SKM-1 treated with dmso at 0.1 percent for 144 hours (cell line): Measurements from ENCODE around the gene LRMDA.

ENCODE experiments used
- DNase-seq: peaks from one replicate; lab custom pipeline; 2025; ENCODE audit not compliant: unreplicated experiment; lab: John Stamatoyannopoulos, UW

Gene LRMDA

GRCh38 chr10:75431180-75432111 is at the start of gene LRMDA:
Gene LRMDA (plus strand): TSS chr10:75431624.
- peak; percentile 73 for DNase-seq

- no peak for DNase-seq
Observed at GRCh38 chr10:75386128-75386527, 45.3 kb upstream of the LRMDA start.

GRCh38 chr10:75388082-75388481 is 43.3 kb upstream of the LRMDA start:
- DNase-seq, result no peak

- DNase-seq, result no peak
Observed at GRCh38 chr10:75390178-75390577, 41.2 kb upstream of the LRMDA start.

- no peak for DNase-seq
Observed at GRCh38 chr10:75392271-75392670, 39.2 kb upstream of the LRMDA start.

GRCh38 chr10:75392744-75393143 is 38.7 kb upstream of the LRMDA start:
- DNase-seq, result no peak

GRCh38 chr10:75394221-75394620 is 37.2 kb upstream of the LRMDA start:
- DNase-seq, result no peak

GRCh38 chr10:75395066-75395931 is 36.1 kb upstream of the LRMDA start:
- DNase-seq, result peak; percentile 29

- no peak for DNase-seq
Observed at GRCh38 chr10:75395932-75396630, 35.3 kb upstream of the LRMDA start.

- DNase-seq, result no peak
Observed at GRCh38 chr10:75396631-75397495, 34.6 kb upstream of the LRMDA start.

- no peak for DNase-seq
Observed at GRCh38 chr10:75397496-75398199, 33.8 kb upstream of the LRMDA start.

- DNase-seq, result no peak
Observed at GRCh38 chr10:75398200-75398691, 33.2 kb upstream of the LRMDA start.

- DNase-seq, result no peak
Observed at GRCh38 chr10:75398692-75399460, 32.5 kb upstream of the LRMDA start.

- DNase-seq, result peak; percentile 76
Observed at GRCh38 chr10:75399461-75400162, 31.8 kb upstream of the LRMDA start.

GRCh38 chr10:75400163-75400770 is 31.2 kb upstream of the LRMDA start:
- DNase-seq, result no peak

- DNase-seq, result peak; percentile 49
Observed at GRCh38 chr10:75400771-75401568, 30.5 kb upstream of the LRMDA start.
